WTC11 (cell line): ENCODE measurements around the gene FGD3. TPM values are rescaled to one million over a fixed set of nuclear protein-coding genes. Genes with fewer than 3 reads are reported as not detected.

ENCODE experiments used
- ATAC-seq: fragments of 200-7000 bp; cut with Tn5 transposase; 2 replicates; pipeline ENCODE4 v1.10.0; 2021; ENCODE audit warnings: mild to moderate bottlenecking, moderate library complexity
- CTCF ChIA-PET: fragments of 300-600 bp; sonication (Branson Sonifier 250); formaldehyde crosslinking; loops from one replicate; lab custom pipeline; 2021; ENCODE audit warnings: antibody characterized with exemption; lab: Charles Lee
- POLR2A ChIA-PET: fragments of 350-600 bp; sonication (Branson Sonifier 250); formaldehyde crosslinking; loops from one replicate; lab custom pipeline; 2021; ENCODE audit warnings: antibody characterized with exemption; lab: Charles Lee
- DNase-seq: peaks from one replicate; pipeline ENCODE4 v3.0.0; 2021; ENCODE audit warnings: low spot score
- H3K27ac Mint-ChIP-seq: 2 replicates; pipeline ENCODE4 v1.8.0; 2021; ENCODE audit warnings: mixed read lengths
- H3K27me3 Mint-ChIP-seq: 2 replicates; pipeline ENCODE4 v1.8.0; 2021; ENCODE audit warnings: low read depth, mild to moderate bottlenecking, moderate library complexity, mixed read lengths
- H3K36me3 Mint-ChIP-seq: 2 replicates; pipeline ENCODE4 v1.8.0; 2021; ENCODE audit warnings: mixed read lengths
- H3K4me1 Mint-ChIP-seq: 2 replicates; pipeline ENCODE4 v1.8.0; 2022; ENCODE audit warnings: mixed read lengths
- H3K4me3 Mint-ChIP-seq: 2 replicates; pipeline ENCODE4 v1.8.0; 2021; ENCODE audit warnings: mild to moderate bottlenecking, moderate library complexity, mixed read lengths
- H3K9me3 Mint-ChIP-seq: 2 replicates; pipeline ENCODE4 v1.8.0; 2021; ENCODE audit warnings: mixed read lengths
- ELF4 ChIP-seq: sonication (generic); formaldehyde crosslinking; IDR thresholded peaks from 2 replicates; pipeline ENCODE4 v1.8.1; 2022; ENCODE audit warnings: low read depth, mild to moderate bottlenecking, moderate library complexity, missing genetic modification reagents
- EMX1 ChIP-seq: fragments of 250-450 bp; sonication (Bioruptor Pico); IDR thresholded peaks from 2 replicates; pipeline ENCODE4 v1.8.0; 2021; ENCODE audit warnings: mild to moderate bottlenecking
- FOXP1 ChIP-seq: sonication (generic); formaldehyde crosslinking; IDR thresholded peaks from 2 replicates; pipeline ENCODE4 v1.8.0; 2022; ENCODE audit warnings: missing genetic modification reagents, mild to moderate bottlenecking, moderate library complexity, borderline replicate concordance
- HMGA2 ChIP-seq: fragments of 250-450 bp; sonication (Bioruptor Pico); IDR thresholded peaks from 2 replicates; pipeline ENCODE4 v1.4.0; 2021; ENCODE audit warnings: mild to moderate bottlenecking, moderate library complexity
- IRF2 ChIP-seq: sonication (generic); formaldehyde crosslinking; IDR thresholded peaks from 2 replicates; pipeline ENCODE4 v1.8.0; 2022; ENCODE audit warnings: low read depth, missing genetic modification reagents, borderline replicate concordance
- JAZF1 ChIP-seq: fragments of 250-450 bp; sonication (Bioruptor Pico); IDR thresholded peaks from 2 replicates; pipeline ENCODE4 v1.9.0; 2021; ENCODE audit warnings: moderate library complexity, mild to moderate bottlenecking, inconsistent platforms
- NR2C2 ChIP-seq: sonication (generic); formaldehyde crosslinking; IDR thresholded peaks from 2 replicates; pipeline ENCODE4 v1.8.0; 2022; ENCODE audit warnings: mild to moderate bottlenecking, missing genetic modification reagents
- RELA ChIP-seq: sonication (generic); formaldehyde crosslinking; IDR thresholded peaks from 2 replicates; pipeline ENCODE4 v1.8.1; 2022; ENCODE audit warnings: missing genetic modification reagents, mild to moderate bottlenecking, borderline replicate concordance
- TCF7 ChIP-seq: sonication (generic); formaldehyde crosslinking; IDR thresholded peaks from 2 replicates; pipeline ENCODE4 v1.8.0; 2022; ENCODE audit warnings: mild to moderate bottlenecking, low read depth, missing genetic modification reagents, moderate library complexity
- TEAD4 ChIP-seq: sonication (generic); formaldehyde crosslinking; IDR thresholded peaks from 2 replicates; pipeline ENCODE4 v1.8.0; 2022; ENCODE audit warnings: mild to moderate bottlenecking, missing genetic modification reagents
- ZNF121 ChIP-seq: sonication (generic); formaldehyde crosslinking; IDR thresholded peaks from 2 replicates; pipeline ENCODE4 v1.8.0; 2023; ENCODE audit warnings: missing genetic modification reagents
- ZNF416 ChIP-seq: fragments of 250-450 bp; sonication (Bioruptor Pico); IDR thresholded peaks from 2 replicates; pipeline ENCODE4 v1.9.0; 2021; ENCODE audit warnings: mild to moderate bottlenecking, inconsistent platforms
- total RNA-seq: library from RNA; stranded (reverse); gene quantifications from 3 replicates; pipeline ENCODE4 v1.2.3, GENCODE V29; 2021
- TF ChIP-seq, protein P1 (sequence below): sonication (generic); formaldehyde crosslinking; IDR thresholded peaks from 2 replicates; pipeline ENCODE4 v1.8.1; 2023; ENCODE audit warnings: mild to moderate bottlenecking, missing genetic modification reagents, moderate library complexity
- TF ChIP-seq, protein P2 (sequence below): sonication (generic); formaldehyde crosslinking; conservative IDR thresholded peaks from 2 replicates; pipeline ENCODE4 v1.8.1; 2023; ENCODE audit warnings: mild to moderate bottlenecking, low read depth, missing genetic modification reagents, moderate library complexity
- TF ChIP-seq, protein P3 (sequence below): sonication (generic); formaldehyde crosslinking; IDR thresholded peaks from 2 replicates; pipeline ENCODE4 v1.8.1; 2023; ENCODE audit warnings: mild to moderate bottlenecking, moderate library complexity, missing genetic modification reagents
- TF ChIP-seq, protein P4 (sequence below): fragments of 250-450 bp; sonication (Bioruptor Pico); IDR thresholded peaks from 2 replicates; pipeline ENCODE4 v1.8.0; 2021; ENCODE audit warnings: mild to moderate bottlenecking
- TF ChIP-seq, protein P5 (sequence below): sonication (generic); formaldehyde crosslinking; IDR thresholded peaks from 2 replicates; pipeline ENCODE4 v1.8.0; 2022; ENCODE audit warnings: mild to moderate bottlenecking, missing genetic modification reagents
- TF ChIP-seq, protein P6 (sequence below): sonication (generic); formaldehyde crosslinking; IDR thresholded peaks from 2 replicates; pipeline ENCODE4 v1.8.0; 2023; ENCODE audit warnings: missing genetic modification reagents, mild to moderate bottlenecking, borderline replicate concordance

Gene FGD3
- total RNA-seq, 1 experiment from 2014 or later: 1.9 TPM

DNA sequence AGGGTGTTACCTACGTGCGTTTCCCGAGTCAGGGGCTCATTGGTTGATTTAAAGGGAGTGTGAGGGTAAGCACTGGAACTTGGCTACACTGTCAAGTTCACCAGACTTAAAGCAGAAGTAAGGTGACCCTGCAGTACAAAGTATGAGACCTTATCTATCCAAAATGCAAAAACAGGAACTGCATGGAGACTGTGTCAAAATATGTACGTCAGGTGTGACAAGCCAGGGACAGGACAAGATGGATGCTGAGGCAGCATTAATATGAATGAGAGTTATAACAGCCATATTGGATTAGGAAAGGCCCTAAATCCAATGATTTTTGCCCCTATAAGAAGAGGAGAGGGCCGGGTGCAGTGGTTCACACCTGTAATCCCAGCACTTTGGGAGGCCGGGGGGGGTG is 95.8 kb downstream of the FGD3 start (continued):
- TF ChIP-seq TEAD4 (CRISPR knock-in tag): no peak
- no peak for TF ChIP-seq TCF7 (CRISPR knock-in tag)
- no peak for TF ChIP-seq NR2C2 (CRISPR knock-in tag)
- TF ChIP-seq ZNF121: no peak

DNA sequence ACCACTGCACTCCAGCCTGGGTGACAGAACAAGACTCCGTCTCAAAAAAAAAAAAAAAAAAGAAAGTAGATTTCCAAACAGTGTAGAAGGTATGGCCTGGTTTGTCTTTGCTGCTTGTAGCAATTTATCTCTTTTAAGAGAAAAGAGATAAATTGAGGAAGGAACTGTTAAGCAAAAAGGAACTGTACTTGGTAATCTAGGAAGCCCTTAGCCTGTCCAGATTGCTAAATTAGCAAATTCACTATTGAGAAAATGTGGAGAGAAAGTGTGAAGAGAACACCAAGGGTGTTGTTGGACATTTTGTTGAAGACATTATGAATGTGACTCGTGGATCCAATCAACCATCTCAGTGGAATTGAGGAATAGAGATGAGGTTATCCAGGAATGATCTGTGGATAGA is 98.2 kb downstream of the FGD3 start:
- DNase-seq (no peak), ATAC-seq (no peak)
- ChIA-PET POLR2A (interaction anchor here (0.7 kb wide), 1 partner anchor 647 kb away, joined by 3 read pairs; no protein-coding TSS in a partner anchor), CTCF (no interaction called here)
- no peaks in the 10 kb centered on the region; the same call in 1 of the 2 replicates for H3K27me3 Mint-ChIP-seq
- no peaks in the 10 kb centered on the region; the same call in 1 of the 2 replicates for H3K4me1 Mint-ChIP-seq
- H3K9me3 Mint-ChIP-seq: peaks cover 22% of the 10 kb centered on the region
- H3K36me3 Mint-ChIP-seq: peaks cover 5% of the 10 kb centered on the region; the same call in 1 of the 2 replicates
- no peak overlapping the region for H3K4me3 Mint-ChIP-seq
- H3K27ac Mint-ChIP-seq: no peak overlapping the region
- no peak for TF ChIP-seq RELA (CRISPR knock-in tag)
- no peak for TF ChIP-seq HMGA2 (CRISPR knock-in tag)
- TF ChIP-seq, protein P1, sequence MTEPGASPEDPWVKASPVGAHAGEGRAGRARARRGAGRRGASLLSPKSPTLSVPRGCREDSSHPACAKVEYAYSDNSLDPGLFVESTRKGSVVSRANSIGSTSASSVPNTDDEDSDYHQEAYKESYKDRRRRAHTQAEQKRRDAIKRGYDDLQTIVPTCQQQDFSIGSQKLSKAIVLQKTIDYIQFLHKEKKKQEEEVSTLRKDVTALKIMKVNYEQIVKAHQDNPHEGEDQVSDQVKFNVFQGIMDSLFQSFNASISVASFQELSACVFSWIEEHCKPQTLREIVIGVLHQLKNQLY (CRISPR knock-in tag): no peak
- TF ChIP-seq, protein P2, sequence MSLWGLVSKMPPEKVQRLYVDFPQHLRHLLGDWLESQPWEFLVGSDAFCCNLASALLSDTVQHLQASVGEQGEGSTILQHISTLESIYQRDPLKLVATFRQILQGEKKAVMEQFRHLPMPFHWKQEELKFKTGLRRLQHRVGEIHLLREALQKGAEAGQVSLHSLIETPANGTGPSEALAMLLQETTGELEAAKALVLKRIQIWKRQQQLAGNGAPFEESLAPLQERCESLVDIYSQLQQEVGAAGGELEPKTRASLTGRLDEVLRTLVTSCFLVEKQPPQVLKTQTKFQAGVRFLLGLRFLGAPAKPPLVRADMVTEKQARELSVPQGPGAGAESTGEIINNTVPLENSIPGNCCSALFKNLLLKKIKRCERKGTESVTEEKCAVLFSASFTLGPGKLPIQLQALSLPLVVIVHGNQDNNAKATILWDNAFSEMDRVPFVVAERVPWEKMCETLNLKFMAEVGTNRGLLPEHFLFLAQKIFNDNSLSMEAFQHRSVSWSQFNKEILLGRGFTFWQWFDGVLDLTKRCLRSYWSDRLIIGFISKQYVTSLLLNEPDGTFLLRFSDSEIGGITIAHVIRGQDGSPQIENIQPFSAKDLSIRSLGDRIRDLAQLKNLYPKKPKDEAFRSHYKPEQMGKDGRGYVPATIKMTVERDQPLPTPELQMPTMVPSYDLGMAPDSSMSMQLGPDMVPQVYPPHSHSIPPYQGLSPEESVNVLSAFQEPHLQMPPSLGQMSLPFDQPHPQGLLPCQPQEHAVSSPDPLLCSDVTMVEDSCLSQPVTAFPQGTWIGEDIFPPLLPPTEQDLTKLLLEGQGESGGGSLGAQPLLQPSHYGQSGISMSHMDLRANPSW: no peak
- TF ChIP-seq, protein P3, sequence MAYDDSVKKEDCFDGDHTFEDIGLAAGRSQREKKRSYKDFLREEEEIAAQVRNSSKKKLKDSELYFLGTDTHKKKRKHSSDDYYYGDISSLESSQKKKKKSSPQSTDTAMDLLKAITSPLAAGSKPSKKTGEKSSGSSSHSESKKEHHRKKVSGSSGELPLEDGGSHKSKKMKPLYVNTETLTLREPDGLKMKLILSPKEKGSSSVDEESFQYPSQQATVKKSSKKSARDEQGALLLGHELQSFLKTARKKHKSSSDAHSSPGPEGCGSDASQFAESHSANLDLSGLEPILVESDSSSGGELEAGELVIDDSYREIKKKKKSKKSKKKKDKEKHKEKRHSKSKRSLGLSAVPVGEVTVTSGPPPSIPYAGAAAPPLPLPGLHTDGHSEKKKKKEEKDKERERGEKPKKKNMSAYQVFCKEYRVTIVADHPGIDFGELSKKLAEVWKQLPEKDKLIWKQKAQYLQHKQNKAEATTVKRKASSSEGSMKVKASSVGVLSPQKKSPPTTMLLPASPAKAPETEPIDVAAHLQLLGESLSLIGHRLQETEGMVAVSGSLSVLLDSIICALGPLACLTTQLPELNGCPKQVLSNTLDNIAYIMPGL (CRISPR knock-in tag): no peak
- TF ChIP-seq TCF7 (CRISPR knock-in tag): no peak
- no peak for TF ChIP-seq ELF4
- no peak for TF ChIP-seq EMX1 (CRISPR knock-in tag)
- TF ChIP-seq JAZF1: no peak
- TF ChIP-seq, protein P4, sequence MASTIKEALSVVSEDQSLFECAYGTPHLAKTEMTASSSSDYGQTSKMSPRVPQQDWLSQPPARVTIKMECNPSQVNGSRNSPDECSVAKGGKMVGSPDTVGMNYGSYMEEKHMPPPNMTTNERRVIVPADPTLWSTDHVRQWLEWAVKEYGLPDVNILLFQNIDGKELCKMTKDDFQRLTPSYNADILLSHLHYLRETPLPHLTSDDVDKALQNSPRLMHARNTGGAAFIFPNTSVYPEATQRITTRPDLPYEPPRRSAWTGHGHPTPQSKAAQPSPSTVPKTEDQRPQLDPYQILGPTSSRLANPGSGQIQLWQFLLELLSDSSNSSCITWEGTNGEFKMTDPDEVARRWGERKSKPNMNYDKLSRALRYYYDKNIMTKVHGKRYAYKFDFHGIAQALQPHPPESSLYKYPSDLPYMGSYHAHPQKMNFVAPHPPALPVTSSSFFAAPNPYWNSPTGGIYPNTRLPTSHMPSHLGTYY (CRISPR knock-in tag): no peak
- TF ChIP-seq IRF2 (CRISPR knock-in tag): no peak
- TF ChIP-seq, protein P5, sequence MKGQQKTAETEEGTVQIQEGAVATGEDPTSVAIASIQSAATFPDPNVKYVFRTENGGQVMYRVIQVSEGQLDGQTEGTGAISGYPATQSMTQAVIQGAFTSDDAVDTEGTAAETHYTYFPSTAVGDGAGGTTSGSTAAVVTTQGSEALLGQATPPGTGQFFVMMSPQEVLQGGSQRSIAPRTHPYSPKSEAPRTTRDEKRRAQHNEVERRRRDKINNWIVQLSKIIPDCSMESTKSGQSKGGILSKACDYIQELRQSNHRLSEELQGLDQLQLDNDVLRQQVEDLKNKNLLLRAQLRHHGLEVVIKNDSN (CRISPR knock-in tag): no peak
- no peak for TF ChIP-seq ZNF416 (CRISPR knock-in tag)
- no peak for TF ChIP-seq FOXP1
- TF ChIP-seq, protein P6, sequence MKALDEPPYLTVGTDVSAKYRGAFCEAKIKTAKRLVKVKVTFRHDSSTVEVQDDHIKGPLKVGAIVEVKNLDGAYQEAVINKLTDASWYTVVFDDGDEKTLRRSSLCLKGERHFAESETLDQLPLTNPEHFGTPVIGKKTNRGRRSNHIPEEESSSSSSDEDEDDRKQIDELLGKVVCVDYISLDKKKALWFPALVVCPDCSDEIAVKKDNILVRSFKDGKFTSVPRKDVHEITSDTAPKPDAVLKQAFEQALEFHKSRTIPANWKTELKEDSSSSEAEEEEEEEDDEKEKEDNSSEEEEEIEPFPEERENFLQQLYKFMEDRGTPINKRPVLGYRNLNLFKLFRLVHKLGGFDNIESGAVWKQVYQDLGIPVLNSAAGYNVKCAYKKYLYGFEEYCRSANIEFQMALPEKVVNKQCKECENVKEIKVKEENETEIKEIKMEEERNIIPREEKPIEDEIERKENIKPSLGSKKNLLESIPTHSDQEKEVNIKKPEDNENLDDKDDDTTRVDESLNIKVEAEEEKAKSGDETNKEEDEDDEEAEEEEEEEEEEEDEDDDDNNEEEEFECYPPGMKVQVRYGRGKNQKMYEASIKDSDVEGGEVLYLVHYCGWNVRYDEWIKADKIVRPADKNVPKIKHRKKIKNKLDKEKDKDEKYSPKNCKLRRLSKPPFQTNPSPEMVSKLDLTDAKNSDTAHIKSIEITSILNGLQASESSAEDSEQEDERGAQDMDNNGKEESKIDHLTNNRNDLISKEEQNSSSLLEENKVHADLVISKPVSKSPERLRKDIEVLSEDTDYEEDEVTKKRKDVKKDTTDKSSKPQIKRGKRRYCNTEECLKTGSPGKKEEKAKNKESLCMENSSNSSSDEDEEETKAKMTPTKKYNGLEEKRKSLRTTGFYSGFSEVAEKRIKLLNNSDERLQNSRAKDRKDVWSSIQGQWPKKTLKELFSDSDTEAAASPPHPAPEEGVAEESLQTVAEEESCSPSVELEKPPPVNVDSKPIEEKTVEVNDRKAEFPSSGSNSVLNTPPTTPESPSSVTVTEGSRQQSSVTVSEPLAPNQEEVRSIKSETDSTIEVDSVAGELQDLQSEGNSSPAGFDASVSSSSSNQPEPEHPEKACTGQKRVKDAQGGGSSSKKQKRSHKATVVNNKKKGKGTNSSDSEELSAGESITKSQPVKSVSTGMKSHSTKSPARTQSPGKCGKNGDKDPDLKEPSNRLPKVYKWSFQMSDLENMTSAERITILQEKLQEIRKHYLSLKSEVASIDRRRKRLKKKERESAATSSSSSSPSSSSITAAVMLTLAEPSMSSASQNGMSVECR (CRISPR knock-in tag): no peak
- TF ChIP-seq, all 79 proteins: peak for 0
